GM23338 (cell line): Measurements from ENCODE around the gene RHOXF2.

Source experiments
- EZH2 ChIP-seq: fragments of 200-600 bp; sonication (generic); IDR thresholded peaks from one replicate; pipeline ENCODE4 v1.8.0; 2017; ENCODE audit warnings: antibody characterized with exemption, mild to moderate bottlenecking, low read depth; ENCODE audit not compliant: unreplicated experiment
- TF ChIP-seq, protein P1 (sequence below), 2 experiments: fragments of 200-600 bp in 1 of 2; sonication (generic) in 1 of 2; conservative IDR thresholded peaks; 2 replicates each; pipeline versions ENCODE4 v1.5.1 to v1.6.1; 2016 to 2017; ENCODE audit warnings: antibody characterized with exemption in 2 of 2, low read depth in 2 of 2, mild to moderate bottlenecking in 2 of 2, moderate library complexity in 1 of 2

DNA sequence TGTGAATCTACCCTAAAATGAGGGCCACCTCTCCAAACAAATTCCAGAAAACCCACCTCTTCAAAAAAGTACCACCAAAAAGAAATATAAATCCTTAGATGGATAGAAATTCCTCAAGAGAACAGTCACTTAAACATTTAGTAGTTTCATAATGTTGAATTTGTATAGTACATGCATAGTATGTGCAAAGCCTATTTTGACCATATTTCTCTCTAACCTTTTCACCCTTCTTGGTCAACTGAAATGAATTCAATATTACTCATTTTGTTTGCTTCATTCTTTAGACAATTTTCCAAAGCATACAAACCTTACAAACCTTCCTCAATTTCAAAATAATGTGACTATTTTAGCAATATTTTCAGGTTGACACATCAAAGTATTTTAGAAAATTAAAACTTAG is 46.8 kb upstream of the RHOXF2 start:
- TF ChIP-seq, protein P1, sequence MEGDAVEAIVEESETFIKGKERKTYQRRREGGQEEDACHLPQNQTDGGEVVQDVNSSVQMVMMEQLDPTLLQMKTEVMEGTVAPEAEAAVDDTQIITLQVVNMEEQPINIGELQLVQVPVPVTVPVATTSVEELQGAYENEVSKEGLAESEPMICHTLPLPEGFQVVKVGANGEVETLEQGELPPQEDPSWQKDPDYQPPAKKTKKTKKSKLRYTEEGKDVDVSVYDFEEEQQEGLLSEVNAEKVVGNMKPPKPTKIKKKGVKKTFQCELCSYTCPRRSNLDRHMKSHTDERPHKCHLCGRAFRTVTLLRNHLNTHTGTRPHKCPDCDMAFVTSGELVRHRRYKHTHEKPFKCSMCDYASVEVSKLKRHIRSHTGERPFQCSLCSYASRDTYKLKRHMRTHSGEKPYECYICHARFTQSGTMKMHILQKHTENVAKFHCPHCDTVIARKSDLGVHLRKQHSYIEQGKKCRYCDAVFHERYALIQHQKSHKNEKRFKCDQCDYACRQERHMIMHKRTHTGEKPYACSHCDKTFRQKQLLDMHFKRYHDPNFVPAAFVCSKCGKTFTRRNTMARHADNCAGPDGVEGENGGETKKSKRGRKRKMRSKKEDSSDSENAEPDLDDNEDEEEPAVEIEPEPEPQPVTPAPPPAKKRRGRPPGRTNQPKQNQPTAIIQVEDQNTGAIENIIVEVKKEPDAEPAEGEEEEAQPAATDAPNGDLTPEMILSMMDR (conservative IDR thresholded peaks at IDR 0.05; ENCODE audit: low read depth in 2 of 2): no peak
- TF ChIP-seq EZH2: no peak
